Liver (tissue), 3 donors: ENCODE measurements around the gene ABHD17A.

ENCODE experiments used
- CTCF ChIP-seq: fragments of 150-350 bp; IDR thresholded peaks from 2 replicates; pipeline ENCODE4 v1.5.1; 2017; ENCODE audit warnings: improper control_type of control experiment, low read depth, low read length; ENCODE audit not compliant: missing input control
- FOXA1 ChIP-seq: IDR thresholded peaks from 2 replicates; pipeline ENCODE4 v1.6.1; 2016; ENCODE audit warnings: antibody characterized with exemption
- JUND ChIP-seq, 2 donors: IDR thresholded peaks; 2 replicates each; pipeline ENCODE4 v1.6.1; 2016; ENCODE audit warnings: antibody characterized with exemption in 2 of 2
- SP1 ChIP-seq: IDR thresholded peaks from 2 replicates; pipeline ENCODE4 v1.6.1; 2018; ENCODE audit warnings: antibody characterized with exemption, mild to moderate bottlenecking
- TAF1 ChIP-seq: conservative IDR thresholded peaks from 2 replicates; pipeline ENCODE4 v1.6.1; 2016; ENCODE audit warnings: antibody characterized with exemption, mild to moderate bottlenecking
- TF ChIP-seq, protein P1 (sequence below): IDR thresholded peaks from 2 replicates; pipeline ENCODE4 v1.6.1; 2016; ENCODE audit warnings: antibody characterized with exemption
- TF ChIP-seq, protein P2 (sequence below): IDR thresholded peaks from 2 replicates; pipeline ENCODE4 v1.6.1; 2016; ENCODE audit warnings: antibody characterized with exemption
- donor health status: healthy.
- donor health status: healthy.

DNA sequence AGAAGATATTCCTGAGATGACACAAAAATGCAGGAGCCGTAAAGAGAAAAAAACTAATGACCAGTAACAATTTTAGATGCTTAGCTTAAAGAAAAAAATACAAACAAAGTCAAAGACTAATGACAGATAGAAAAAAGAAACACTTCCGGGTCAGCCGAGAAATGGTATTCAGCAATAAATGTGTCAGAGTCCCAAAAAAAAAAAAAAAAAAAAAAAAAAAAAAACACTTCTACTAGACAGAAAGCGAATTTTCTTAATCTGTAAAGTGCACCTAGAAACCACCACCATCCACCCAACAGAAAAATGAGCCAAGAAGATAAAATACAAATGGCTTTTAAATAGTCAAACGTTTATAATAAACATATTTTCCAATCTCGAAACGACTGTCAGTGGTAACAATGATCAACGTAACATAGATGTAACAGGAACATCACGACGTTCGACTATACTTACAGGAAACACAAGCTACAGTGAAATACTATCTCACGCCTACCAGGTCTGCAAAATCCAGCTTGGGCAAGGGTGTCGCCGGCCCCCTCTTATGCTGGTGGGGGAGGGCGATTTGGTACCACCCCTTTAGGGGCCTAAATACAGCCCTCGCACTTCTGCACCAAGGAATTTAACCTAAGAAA lies 10.6 kb downstream of the ABHD17A start:
- TF ChIP-seq, protein P1, sequence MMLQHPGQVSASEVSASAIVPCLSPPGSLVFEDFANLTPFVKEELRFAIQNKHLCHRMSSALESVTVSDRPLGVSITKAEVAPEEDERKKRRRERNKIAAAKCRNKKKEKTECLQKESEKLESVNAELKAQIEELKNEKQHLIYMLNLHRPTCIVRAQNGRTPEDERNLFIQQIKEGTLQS: no peak
- no peak for TF ChIP-seq SP1
- no peak for TF ChIP-seq FOXA1
- TF ChIP-seq, protein P2, sequence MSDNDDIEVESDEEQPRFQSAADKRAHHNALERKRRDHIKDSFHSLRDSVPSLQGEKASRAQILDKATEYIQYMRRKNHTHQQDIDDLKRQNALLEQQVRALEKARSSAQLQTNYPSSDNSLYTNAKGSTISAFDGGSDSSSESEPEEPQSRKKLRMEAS: no peak
- TF ChIP-seq JUND (IDR thresholded peaks at IDR 0.05): no peak
- no peak for TF ChIP-seq CTCF
- no peak for TF ChIP-seq TAF1
